K562 (cell line): ENCODE measurements around the gene LENG8. TPM values are rescaled to one million over a fixed set of nuclear protein-coding genes. Genes with fewer than 3 reads are reported as not detected.

Experiments used
- CBFA2T2 ChIP-seq: fragments of 450-650 bp; conservative IDR thresholded peaks from 2 replicates; pipeline ENCODE4 v1.6.1; 2017; ENCODE audit warnings: mild to moderate bottlenecking
- CBFB ChIP-seq: sonication (generic); formaldehyde crosslinking; IDR thresholded peaks from 2 replicates; pipeline ENCODE4 v1.4.0; 2020; ENCODE audit warnings: mild to moderate bottlenecking, missing genetic modification reagents
- ETS2 ChIP-seq: IDR thresholded peaks from 2 replicates; pipeline ENCODE4 v1.6.1; 2016; ENCODE audit warnings: borderline replicate concordance, missing genetic modification characterization, mild to moderate bottlenecking, moderate library complexity, missing compliant biosample characterization; ENCODE audit not compliant: poor library complexity, severe bottlenecking
- HDAC1 ChIP-seq, 2 experiments: fragments of 450-650 bp; IDR thresholded peaks; 2 replicates each; pipeline ENCODE4 v1.6.1; 2016 to 2017; ENCODE audit warnings: inconsistent platforms in 1 of 2, mild to moderate bottlenecking in 1 of 2, moderate library complexity in 1 of 2
- HDAC3 ChIP-seq: fragments of 450-650 bp; IDR thresholded peaks from 2 replicates; pipeline ENCODE4 v1.6.1; 2018; ENCODE audit warnings: borderline replicate concordance, mild to moderate bottlenecking, moderate library complexity; ENCODE audit not compliant: partially characterized antibody
- HNRNPH1 ChIP-seq: fragments of 200-400 bp; formaldehyde crosslinking; optimal IDR thresholded peaks from 2 replicates; pipeline ENCODE3; 2017; ENCODE audit warnings: low read depth, mild to moderate bottlenecking, low read length, moderate library complexity
- KAT2B ChIP-seq: IDR thresholded peaks from one replicate; pipeline ENCODE4 v1.6.1; 2012; ENCODE audit warnings: low read depth, mild to moderate bottlenecking, control low read depth, inconsistent platforms, low read length, moderate library complexity
- KLF13 ChIP-seq: fragments of 450-650 bp; IDR thresholded peaks from 2 replicates; pipeline ENCODE4 v1.6.1; 2016; ENCODE audit warnings: missing genetic modification characterization, low read depth, mild to moderate bottlenecking, missing compliant biosample characterization, moderate library complexity, borderline replicate concordance
- PCBP1 ChIP-seq: fragments of 200-400 bp; formaldehyde crosslinking; IDR thresholded peaks from 2 replicates; pipeline ENCODE4 v1.6.1; 2018; ENCODE audit warnings: mild to moderate bottlenecking, low read depth, low read length; ENCODE audit not compliant: poor library complexity, severe bottlenecking
- PML ChIP-seq: IDR thresholded peaks from 2 replicates; pipeline ENCODE4 v1.6.1; 2012; ENCODE audit warnings: low read length, inconsistent platforms
- SNIP1 ChIP-seq: fragments of 450-650 bp; IDR thresholded peaks from 2 replicates; pipeline ENCODE4 v1.7.1; 2017; ENCODE audit warnings: low read depth, mild to moderate bottlenecking
- SP1 ChIP-seq: sonication (generic); formaldehyde crosslinking; IDR thresholded peaks from 2 replicates; pipeline ENCODE4 v1.8.1; 2022; ENCODE audit warnings: mild to moderate bottlenecking, missing genetic modification reagents
- ZC3H11A ChIP-seq: IDR thresholded peaks from 2 replicates; pipeline ENCODE4 v1.6.1; 2012; ENCODE audit warnings: low read depth, low read length, improper control_type of control experiment
- ZNF184 ChIP-seq: sonication (generic); formaldehyde crosslinking; IDR thresholded peaks from 2 replicates; pipeline ENCODE4 v1.5.0; 2020; ENCODE audit warnings: missing genetic modification reagents
- ZNF224 ChIP-seq: sonication (generic); formaldehyde crosslinking; IDR thresholded peaks from 2 replicates; pipeline ENCODE4 v1.8.0; 2022; ENCODE audit warnings: mild to moderate bottlenecking, missing genetic modification reagents
- ZNF354B ChIP-seq: fragments of 250-450 bp; sonication (Bioruptor Pico); IDR thresholded peaks from 2 replicates; pipeline ENCODE4 v1.4.0; 2020
- ZNF717 ChIP-seq: fragments of 250-450 bp; sonication (Bioruptor Pico); IDR thresholded peaks from 2 replicates; pipeline ENCODE4 v1.5.0; 2021
- ZNF76 ChIP-seq: fragments of 250-450 bp; sonication (Bioruptor Pico); IDR thresholded peaks from 2 replicates; pipeline ENCODE4 v1.4.0; 2020; ENCODE audit warnings: mild to moderate bottlenecking, moderate library complexity, borderline replicate concordance
- polyA plus RNA-seq, 8 experiments: library from polyadenylated mRNA; depleted of rRNA in 4 of 8; stranded (reverse) in 5 of 8; unstranded in 3 of 8; fragments of >200 nt; fragmentation: Nextera tagmentation in 2 of 8; fragmentation: Illumina TruSeq in 1 of 8; extraction: Ambion mirVana in 2 of 8; extraction: Trizol in 1 of 8; gene quantifications; 2 replicates each; pipeline versions ENCODE4 v1.2.1 to v1.2.3, GENCODE V29; 2011 to 2014; ENCODE audit warnings: inconsistent platforms in 1 of 8, missing spikeins in 1 of 8
- total RNA-seq, 7 experiments: library from RNA; depleted of rRNA in 6 of 7; stranded (reverse); fragments of >200 nt in 6 of 7; fragmentation: Illumina TruSeq in 2 of 7; extraction: Trizol in 2 of 7; gene quantifications; 2 replicates each; pipeline versions ENCODE4 v1.2.1 to v1.2.3, GENCODE V29; 2011 to 2021; ENCODE audit warnings: low replicate concordance in 1 of 7
- TF ChIP-seq, protein P1 (sequence below): sonication (generic); formaldehyde crosslinking; IDR thresholded peaks from 2 replicates; pipeline ENCODE4 v1.8.0; 2022; ENCODE audit warnings: mild to moderate bottlenecking, missing genetic modification reagents, borderline replicate concordance
- TF ChIP-seq, protein P2 (sequence below): fragments of 450-650 bp; formaldehyde crosslinking; conservative IDR thresholded peaks from 2 replicates; pipeline ENCODE4 v1.4.0; 2022; ENCODE audit warnings: mild to moderate bottlenecking, missing genetic modification characterization
- TF ChIP-seq, protein P3 (sequence below): sonication (generic); formaldehyde crosslinking; IDR thresholded peaks from 2 replicates; pipeline ENCODE4 v1.8.1; 2023; ENCODE audit warnings: mild to moderate bottlenecking, missing genetic modification reagents, moderate library complexity
- TF ChIP-seq, protein P4 (sequence below): fragments of 450-650 bp; formaldehyde crosslinking; IDR thresholded peaks from 2 replicates; pipeline ENCODE4 v1.4.0; 2022; ENCODE audit warnings: missing genetic modification characterization

Gene LENG8
- total and polyA plus RNA-seq, 9 of the 15 experiments (the other 6 are each of a cell fraction or from before 2014, with no cell fraction given): 0.74 to 146 (median 28.1) TPM

DNA sequence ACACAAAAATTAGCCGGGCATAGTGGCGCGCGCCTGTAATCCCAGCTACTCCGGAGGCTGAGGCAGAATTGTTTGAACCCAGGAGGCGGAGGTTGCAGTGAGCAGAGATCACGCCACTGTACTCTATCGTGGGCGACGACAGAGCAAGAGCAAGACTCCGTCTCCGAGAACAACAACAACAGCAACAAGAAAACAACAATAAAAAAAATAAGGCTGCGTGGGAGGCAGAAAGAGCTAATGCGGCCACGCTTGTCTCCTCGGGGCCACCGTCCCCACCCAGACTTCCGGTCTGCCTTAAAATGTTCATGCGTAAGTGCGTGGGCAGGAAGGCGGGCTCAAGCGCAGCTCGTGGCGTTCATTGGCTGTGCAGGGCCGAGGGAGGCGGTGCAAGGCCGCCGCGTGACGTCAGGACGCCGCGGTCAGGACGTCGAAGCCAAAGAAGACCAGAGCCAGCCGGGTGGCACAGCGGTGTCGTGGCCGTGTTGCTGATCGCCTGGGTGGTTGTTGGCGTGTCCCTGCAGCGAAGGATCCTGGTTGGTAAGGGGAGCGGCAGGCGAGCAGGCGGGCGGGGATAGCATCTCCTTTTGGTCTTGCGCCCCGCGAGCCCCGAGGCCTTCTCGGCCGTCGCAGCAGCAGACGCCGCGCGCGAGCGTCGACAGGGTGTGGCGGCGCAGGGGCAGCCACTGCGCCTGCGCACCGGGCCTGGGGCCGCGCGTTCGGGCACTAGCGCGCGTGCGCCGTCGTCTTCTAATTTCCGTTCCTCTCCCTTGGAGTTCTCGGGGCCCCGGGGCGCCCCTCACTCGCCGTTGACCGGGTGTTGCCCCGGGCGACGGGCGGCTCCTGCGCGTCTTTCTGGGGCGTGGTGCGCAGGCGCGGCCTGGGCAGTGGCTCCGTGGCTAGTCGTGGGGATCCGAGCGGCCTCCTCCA, at the start of gene LENG8 (continued):
- TF ChIP-seq ETS2: no peak
- no peak for TF ChIP-seq ZNF717 (CRISPR knock-in tag)
- no peak for TF ChIP-seq ZNF76 (CRISPR knock-in tag)
- no peak for TF ChIP-seq CBFA2T2
- TF ChIP-seq ZNF354B: no peak
- TF ChIP-seq, protein P1, sequence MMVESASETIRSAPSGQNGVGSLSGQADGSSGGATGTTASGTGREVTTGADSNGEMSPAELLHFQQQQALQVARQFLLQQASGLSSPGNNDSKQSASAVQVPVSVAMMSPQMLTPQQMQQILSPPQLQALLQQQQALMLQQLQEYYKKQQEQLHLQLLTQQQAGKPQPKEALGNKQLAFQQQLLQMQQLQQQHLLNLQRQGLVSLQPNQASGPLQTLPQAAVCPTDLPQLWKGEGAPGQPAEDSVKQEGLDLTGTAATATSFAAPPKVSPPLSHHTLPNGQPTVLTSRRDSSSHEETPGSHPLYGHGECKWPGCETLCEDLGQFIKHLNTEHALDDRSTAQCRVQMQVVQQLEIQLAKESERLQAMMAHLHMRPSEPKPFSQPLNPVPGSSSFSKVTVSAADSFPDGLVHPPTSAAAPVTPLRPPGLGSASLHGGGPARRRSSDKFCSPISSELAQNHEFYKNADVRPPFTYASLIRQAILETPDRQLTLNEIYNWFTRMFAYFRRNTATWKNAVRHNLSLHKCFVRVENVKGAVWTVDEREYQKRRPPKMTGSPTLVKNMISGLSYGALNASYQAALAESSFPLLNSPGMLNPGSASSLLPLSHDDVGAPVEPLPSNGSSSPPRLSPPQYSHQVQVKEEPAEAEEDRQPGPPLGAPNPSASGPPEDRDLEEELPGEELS (CRISPR knock-in tag): peak; percentile 82; the same call in 1 of the 2 replicates
- TF ChIP-seq, protein P2, sequence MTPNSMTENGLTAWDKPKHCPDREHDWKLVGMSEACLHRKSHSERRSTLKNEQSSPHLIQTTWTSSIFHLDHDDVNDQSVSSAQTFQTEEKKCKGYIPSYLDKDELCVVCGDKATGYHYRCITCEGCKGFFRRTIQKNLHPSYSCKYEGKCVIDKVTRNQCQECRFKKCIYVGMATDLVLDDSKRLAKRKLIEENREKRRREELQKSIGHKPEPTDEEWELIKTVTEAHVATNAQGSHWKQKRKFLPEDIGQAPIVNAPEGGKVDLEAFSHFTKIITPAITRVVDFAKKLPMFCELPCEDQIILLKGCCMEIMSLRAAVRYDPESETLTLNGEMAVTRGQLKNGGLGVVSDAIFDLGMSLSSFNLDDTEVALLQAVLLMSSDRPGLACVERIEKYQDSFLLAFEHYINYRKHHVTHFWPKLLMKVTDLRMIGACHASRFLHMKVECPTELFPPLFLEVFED (CRISPR knock-in tag): no peak; the same call in 1 of the 2 replicates
- peak in 1 of 2 experiments; percentile 55; a peak in 1 of 4 replicates for TF ChIP-seq HDAC1 (IDR thresholded peaks at IDR 0.05)
- peak; percentile 87 for TF ChIP-seq SP1 (CRISPR knock-in tag)
- TF ChIP-seq ZNF184 (CRISPR knock-in tag): no peak
- 0 out of 2 replicates have a peak, but pooled peaks have one; percentile 64 for TF ChIP-seq ZNF224
- peak; percentile 80; the same call in 1 of the 2 replicates for TF ChIP-seq PML
- no peak for TF ChIP-seq HNRNPH1
- TF ChIP-seq SNIP1: no peak
- TF ChIP-seq ZC3H11A: no peak
- 0 out of 2 replicates have a peak, but pooled peaks have one; percentile 84 for TF ChIP-seq CBFB (CRISPR knock-in tag)
- peak; percentile 57; the same call in 1 of the 2 replicates for TF ChIP-seq KLF13 (tag)
- TF ChIP-seq, protein P3, sequence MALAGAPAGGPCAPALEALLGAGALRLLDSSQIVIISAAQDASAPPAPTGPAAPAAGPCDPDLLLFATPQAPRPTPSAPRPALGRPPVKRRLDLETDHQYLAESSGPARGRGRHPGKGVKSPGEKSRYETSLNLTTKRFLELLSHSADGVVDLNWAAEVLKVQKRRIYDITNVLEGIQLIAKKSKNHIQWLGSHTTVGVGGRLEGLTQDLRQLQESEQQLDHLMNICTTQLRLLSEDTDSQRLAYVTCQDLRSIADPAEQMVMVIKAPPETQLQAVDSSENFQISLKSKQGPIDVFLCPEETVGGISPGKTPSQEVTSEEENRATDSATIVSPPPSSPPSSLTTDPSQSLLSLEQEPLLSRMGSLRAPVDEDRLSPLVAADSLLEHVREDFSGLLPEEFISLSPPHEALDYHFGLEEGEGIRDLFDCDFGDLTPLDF (CRISPR knock-in tag): peak; percentile 69; the same call in 1 of the 2 replicates
- no peak for TF ChIP-seq HDAC3
- TF ChIP-seq KAT2B: no peak
- TF ChIP-seq PCBP1: peak; percentile 58
- TF ChIP-seq, protein P4, sequence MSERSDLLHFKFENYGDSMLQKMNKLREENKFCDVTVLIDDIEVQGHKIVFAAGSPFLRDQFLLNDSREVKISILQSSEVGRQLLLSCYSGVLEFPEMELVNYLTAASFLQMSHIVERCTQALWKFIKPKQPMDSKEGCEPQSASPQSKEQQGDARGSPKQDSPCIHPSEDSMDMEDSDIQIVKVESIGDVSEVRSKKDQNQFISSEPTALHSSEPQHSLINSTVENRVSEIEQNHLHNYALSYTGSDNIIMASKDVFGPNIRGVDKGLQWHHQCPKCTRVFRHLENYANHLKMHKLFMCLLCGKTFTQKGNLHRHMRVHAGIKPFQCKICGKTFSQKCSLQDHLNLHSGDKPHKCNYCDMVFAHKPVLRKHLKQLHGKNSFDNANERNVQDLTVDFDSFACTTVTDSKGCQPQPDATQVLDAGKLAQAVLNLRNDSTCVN: no peak
